AG09309 (cell line): Measurements from ENCODE around the gene CDC37L1.
A peak's percentile ranks its signal among the peaks of the same experiment; 100 is the strongest.
"Not testable (repeated sequence)": the region's sequence is repeated elsewhere in the genome, so short reads cannot be mapped to it uniquely, and the experiment has no call there.

ENCODE experiments used
- DNase-seq: peaks from one replicate; pipeline ENCODE4 v3.0.0-alpha.2; 2010; ENCODE audit warnings: low read depth
- H3K4me3 ChIP-seq: 2 replicates; pipeline ENCODE4 v1.5.1; 2011; ENCODE audit warnings: mild to moderate bottlenecking, low read depth, low read length, moderate library complexity; ENCODE audit not compliant: control insufficient read depth
- TF ChIP-seq, protein P1 (sequence below): IDR thresholded peaks from 2 replicates; pipeline ENCODE4 v1.5.1; 2011; ENCODE audit warnings: mild to moderate bottlenecking, low read depth, low read length, inconsistent platforms; ENCODE audit not compliant: insufficient read depth, control insufficient read depth; ENCODE audit errors: missing control alignments

Gene CDC37L1

GRCh38 chr9:4743131-4743875 lies 63.9 kb downstream of the CDC37L1 start:
- no peak for DNase-seq
- TF ChIP-seq, protein P1, sequence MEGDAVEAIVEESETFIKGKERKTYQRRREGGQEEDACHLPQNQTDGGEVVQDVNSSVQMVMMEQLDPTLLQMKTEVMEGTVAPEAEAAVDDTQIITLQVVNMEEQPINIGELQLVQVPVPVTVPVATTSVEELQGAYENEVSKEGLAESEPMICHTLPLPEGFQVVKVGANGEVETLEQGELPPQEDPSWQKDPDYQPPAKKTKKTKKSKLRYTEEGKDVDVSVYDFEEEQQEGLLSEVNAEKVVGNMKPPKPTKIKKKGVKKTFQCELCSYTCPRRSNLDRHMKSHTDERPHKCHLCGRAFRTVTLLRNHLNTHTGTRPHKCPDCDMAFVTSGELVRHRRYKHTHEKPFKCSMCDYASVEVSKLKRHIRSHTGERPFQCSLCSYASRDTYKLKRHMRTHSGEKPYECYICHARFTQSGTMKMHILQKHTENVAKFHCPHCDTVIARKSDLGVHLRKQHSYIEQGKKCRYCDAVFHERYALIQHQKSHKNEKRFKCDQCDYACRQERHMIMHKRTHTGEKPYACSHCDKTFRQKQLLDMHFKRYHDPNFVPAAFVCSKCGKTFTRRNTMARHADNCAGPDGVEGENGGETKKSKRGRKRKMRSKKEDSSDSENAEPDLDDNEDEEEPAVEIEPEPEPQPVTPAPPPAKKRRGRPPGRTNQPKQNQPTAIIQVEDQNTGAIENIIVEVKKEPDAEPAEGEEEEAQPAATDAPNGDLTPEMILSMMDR = no peak
- H3K4me3 ChIP-seq = no peak overlapping the region

GRCh38 chr9:4746278-4747030 lies 67.1 kb downstream of the CDC37L1 start:
- H3K4me3 ChIP-seq = no peak overlapping the region
- TF ChIP-seq, protein P1 = no peak
- DNase-seq = no peak

DNA sequence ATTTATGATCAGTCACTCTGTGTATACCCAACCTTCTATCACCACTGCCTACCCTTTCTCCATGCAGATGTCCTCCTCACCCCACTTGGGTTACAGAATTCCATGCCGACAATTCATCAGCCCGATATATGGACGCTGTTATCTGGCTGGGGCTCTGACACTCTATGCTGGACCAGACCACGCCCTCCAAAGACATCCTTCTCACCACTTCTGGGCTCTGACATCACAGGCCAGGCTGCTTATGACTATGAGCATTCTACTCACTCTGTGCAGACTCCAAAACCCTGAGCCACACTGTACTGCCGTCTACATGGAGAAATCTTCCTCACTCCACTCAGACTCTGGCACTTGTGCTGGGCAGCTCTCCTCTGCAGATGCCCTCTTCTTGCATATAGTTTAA lies 69.2 kb downstream of the CDC37L1 start:
- no peak for DNase-seq

GRCh38 chr9:4750023-4750673 lies 70.8 kb downstream of the CDC37L1 start:
- no peak overlapping the region for H3K4me3 ChIP-seq
- TF ChIP-seq, protein P1 = peak; percentile 56
- no peak for DNase-seq

More for the DNA sequence above, 69.2 kb downstream of the CDC37L1 start:
- H3K4me3 ChIP-seq = no peak overlapping the region
- TF ChIP-seq, protein P1 = no peak

DNA sequence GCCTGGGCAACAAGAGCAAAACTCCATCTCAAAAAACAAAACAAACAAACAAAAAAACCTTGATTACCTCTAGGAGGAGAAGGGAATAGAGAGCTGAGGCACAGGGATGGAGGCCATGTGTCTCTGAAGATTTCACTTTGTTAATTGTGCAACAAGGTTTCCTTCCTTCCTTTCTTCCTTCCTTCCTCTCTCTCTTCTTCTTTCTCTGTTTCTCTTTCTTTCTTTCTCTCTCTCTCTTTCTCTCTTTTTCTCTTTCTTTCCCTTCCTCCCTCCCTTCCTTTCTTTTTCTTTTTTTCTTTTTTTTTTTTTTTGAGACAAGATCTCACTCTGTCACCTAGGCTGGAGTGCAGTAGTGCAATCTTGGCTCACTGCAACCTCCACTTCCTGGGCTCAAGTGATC lies 75.2 kb downstream of the CDC37L1 start:
- not testable (repeated sequence) for DNase-seq, H3K4me3 ChIP-seq

DNA sequence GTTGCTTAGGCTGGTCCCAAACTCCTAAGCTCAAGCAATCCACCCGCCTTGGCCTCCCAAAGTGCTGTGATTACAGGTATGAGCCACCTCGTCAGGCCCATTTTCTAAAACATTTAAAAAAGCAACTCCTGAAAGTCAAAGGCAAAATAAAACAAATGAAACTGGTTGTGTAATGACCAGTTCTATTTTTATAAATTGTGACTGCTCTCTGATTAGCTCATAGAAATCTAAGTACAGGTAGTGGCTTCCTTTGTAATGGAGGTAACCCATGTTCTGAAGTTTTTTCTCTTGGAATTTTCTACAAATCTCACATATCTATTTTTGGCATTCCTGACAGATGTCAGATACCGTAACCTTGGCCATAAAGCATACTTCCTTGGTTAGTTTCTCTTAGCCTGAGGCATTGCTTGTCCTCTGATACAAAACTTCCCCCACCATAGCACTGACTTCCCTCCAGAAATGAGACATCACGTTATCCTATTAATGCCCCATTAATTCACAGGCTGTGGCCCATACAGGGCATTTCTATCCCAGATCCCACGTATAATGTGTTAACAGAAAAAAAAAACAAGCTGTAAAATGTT lies 75.7 kb downstream of the CDC37L1 start:
- no peak for DNase-seq
- H3K4me3 ChIP-seq = no peak overlapping the region
- TF ChIP-seq, protein P1 = no peak
